AG09319 (cell line): ENCODE data around the gene LRRFIP1.

ENCODE experiments used
- DNase-seq: peaks from one replicate; pipeline ENCODE4 v3.0.0-alpha.2; 2010; ENCODE audit warnings: low read depth; ENCODE audit errors: extremely low read depth
- CTCF ChIP-seq: IDR thresholded peaks from 2 replicates; pipeline ENCODE4 v1.5.1; 2011; ENCODE audit warnings: low read depth, mild to moderate bottlenecking, inconsistent platforms, low read length, moderate library complexity

Gene LRRFIP1

GRCh38 chr2:237627441-237628246, at the start of gene LRRFIP1:
TSS of gene LRRFIP1 (plus strand) at chr2:237627587. CDS start at chr2:237627645, 58 bp downstream.
- no peak; the same call in 1 of the 2 replicates for TF ChIP-seq CTCF
- DNase-seq = no peak

- no peak for DNase-seq
- TF ChIP-seq CTCF = no peak
Observed at GRCh38 chr2:237577956-237578870, 49.2 kb upstream of the LRRFIP1 start.

- no peak for TF ChIP-seq CTCF
- DNase-seq = no peak
Observed at GRCh38 chr2:237581326-237581725, 46.1 kb upstream of the LRRFIP1 start.

GRCh38 chr2:237581751-237582746, 45.3 kb upstream of the LRRFIP1 start:
- TF ChIP-seq CTCF = peak; percentile 65
- DNase-seq = peak; percentile 27

GRCh38 chr2:237583385-237584295, 43.7 kb upstream of the LRRFIP1 start:
- DNase-seq = no peak
- TF ChIP-seq CTCF = no peak
